HepG2 (cell line): ENCODE results near the gene NCOA3. TPM values are rescaled to one million over a fixed set of nuclear protein-coding genes. Genes with fewer than 3 reads are reported as not detected.

Experiments used
- ARID3A ChIP-seq: IDR thresholded peaks from 2 replicates; pipeline ENCODE4 v1.6.1; 2012; ENCODE audit warnings: low read depth, low read length, improper control_type of control experiment
- CREBL2 ChIP-seq: sonication (generic); formaldehyde crosslinking; IDR thresholded peaks from 2 replicates; pipeline ENCODE4 v1.8.1; 2023; ENCODE audit warnings: missing genetic modification reagents, mild to moderate bottlenecking, borderline replicate concordance
- HES4 ChIP-seq: sonication (generic); formaldehyde crosslinking; IDR thresholded peaks from 2 replicates; pipeline ENCODE4 v1.9.0; 2021; ENCODE audit warnings: mild to moderate bottlenecking, missing genetic modification reagents, borderline replicate concordance
- HIVEP1 ChIP-seq: sonication (generic); formaldehyde crosslinking; IDR thresholded peaks from 2 replicates; pipeline ENCODE4 v1.4.0; 2020; ENCODE audit warnings: mild to moderate bottlenecking, missing genetic modification reagents
- KDM5B ChIP-seq: sonication (generic); formaldehyde crosslinking; IDR thresholded peaks from 2 replicates; pipeline ENCODE4 v1.4.0; 2020; ENCODE audit warnings: missing genetic modification reagents, mild to moderate bottlenecking, borderline replicate concordance
- KLF16 ChIP-seq, 2 experiments: sonication (generic) in 1 of 2; formaldehyde crosslinking in 1 of 2; IDR thresholded peaks; 2 replicates each; pipeline versions ENCODE4 v1.6.1 to v1.8.0; 2016 to 2023; ENCODE audit warnings: missing genetic modification reagents in 2 of 2, missing compliant biosample characterization in 1 of 2
- MTERF4 ChIP-seq: sonication (generic); formaldehyde crosslinking; IDR thresholded peaks from 2 replicates; pipeline ENCODE4 v1.8.0; 2023; ENCODE audit warnings: mild to moderate bottlenecking, missing genetic modification reagents
- MXD3 ChIP-seq: IDR thresholded peaks from 2 replicates; pipeline ENCODE4 v1.6.1; 2016; ENCODE audit warnings: mild to moderate bottlenecking, missing biosample characterization, missing genetic modification reagents
- NFE2 ChIP-seq: sonication (generic); formaldehyde crosslinking; IDR thresholded peaks from 2 replicates; pipeline ENCODE4 v1.4.0; 2020; ENCODE audit warnings: missing genetic modification reagents
- PBX3 ChIP-seq: sonication (generic); formaldehyde crosslinking; IDR thresholded peaks from 2 replicates; pipeline ENCODE4 v1.8.1; 2023; ENCODE audit warnings: missing genetic modification reagents, inconsistent platforms, borderline replicate concordance
- PHF21A ChIP-seq: sonication (generic); formaldehyde crosslinking; IDR thresholded peaks from 2 replicates; pipeline ENCODE4 v1.5.0; 2020; ENCODE audit warnings: mild to moderate bottlenecking, missing genetic modification reagents
- SIN3B ChIP-seq: fragments of 150-350 bp; IDR thresholded peaks from 2 replicates; pipeline ENCODE4 v1.6.1; 2014; ENCODE audit warnings: low read length
- SNAPC5 ChIP-seq: sonication (generic); formaldehyde crosslinking; IDR thresholded peaks from 2 replicates; pipeline ENCODE4 v1.8.1; 2023; ENCODE audit warnings: mild to moderate bottlenecking, missing genetic modification reagents, borderline replicate concordance
- TEAD2 ChIP-seq: sonication (generic); formaldehyde crosslinking; IDR thresholded peaks from 2 replicates; pipeline ENCODE4 v1.9.0; 2021; ENCODE audit warnings: missing genetic modification reagents
- THRA ChIP-seq: sonication (generic); formaldehyde crosslinking; IDR thresholded peaks from 2 replicates; pipeline ENCODE4 v1.4.0; 2020; ENCODE audit warnings: missing genetic modification reagents, borderline replicate concordance
- THYN1 ChIP-seq: sonication (generic); formaldehyde crosslinking; IDR thresholded peaks from 2 replicates; pipeline ENCODE4 v1.8.1; 2023; ENCODE audit warnings: low read depth, mild to moderate bottlenecking, moderate library complexity, missing genetic modification reagents, borderline replicate concordance
- ZFYVE20 ChIP-seq: sonication (generic); formaldehyde crosslinking; IDR thresholded peaks from 2 replicates; pipeline ENCODE4 v1.8.0; 2023; ENCODE audit warnings: low read depth, mild to moderate bottlenecking, moderate library complexity, missing genetic modification reagents, borderline replicate concordance
- ZMYM3 ChIP-seq: sonication (generic); formaldehyde crosslinking; IDR thresholded peaks from 2 replicates; pipeline ENCODE4 v1.5.1; 2020; ENCODE audit warnings: mild to moderate bottlenecking, missing genetic modification reagents
- ZNF180 ChIP-seq: sonication (generic); formaldehyde crosslinking; IDR thresholded peaks from 2 replicates; pipeline ENCODE4 v1.4.0; 2020; ENCODE audit warnings: low read depth, missing genetic modification reagents, borderline replicate concordance
- ZNF296 ChIP-seq: sonication (generic); formaldehyde crosslinking; conservative IDR thresholded peaks from 2 replicates; pipeline ENCODE4 v1.5.0; 2020; ENCODE audit warnings: mild to moderate bottlenecking, missing genetic modification reagents
- ZNF598 ChIP-seq: sonication (generic); formaldehyde crosslinking; IDR thresholded peaks from 2 replicates; pipeline ENCODE4 v1.5.1; 2020; ENCODE audit warnings: mild to moderate bottlenecking, missing genetic modification reagents, borderline replicate concordance
- ZNF724P ChIP-seq: sonication (generic); formaldehyde crosslinking; IDR thresholded peaks from 2 replicates; pipeline ENCODE4 v1.8.0; 2022; ENCODE audit warnings: missing genetic modification reagents, borderline replicate concordance
- ZNF772 ChIP-seq: sonication (generic); formaldehyde crosslinking; IDR thresholded peaks from 2 replicates; pipeline ENCODE4 v1.5.0; 2020; ENCODE audit warnings: mild to moderate bottlenecking, missing genetic modification reagents
- polyA plus RNA-seq, 8 experiments: library from polyadenylated mRNA; depleted of rRNA in 3 of 8; stranded (reverse) in 7 of 8; unstranded in 1 of 8; fragments of >200 nt; fragmentation: Illumina TruSeq in 4 of 8; extraction: Trizol in 4 of 8; gene quantifications; 2 replicates each; pipeline versions ENCODE4 v1.2.1 to v1.2.3, GENCODE V29; 2011 to 2016; ENCODE audit warnings: low read depth in 4 of 8, missing spikeins in 1 of 8, mixed read lengths in 1 of 8; ENCODE audit not compliant: insufficient read depth in 1 of 8
- total RNA-seq, 5 experiments: library from RNA; depleted of rRNA; stranded (reverse); fragments of >200 nt; fragmentation: Illumina TruSeq; extraction: Trizol; gene quantifications; 2 replicates each; pipeline ENCODE4 v1.2.3, GENCODE V29; 2016; ENCODE audit warnings: low read depth in 1 of 5

The NCOA3 gene
- total and polyA plus RNA-seq, 2 of the 13 experiments (the other 11 are each of a cell fraction or from before 2014, with no cell fraction given), result 35.0 to 56.8 TPM

GRCh38 chr20:47493175-47493962, 8.3 kb upstream of the NCOA3 start (continued):
- TF ChIP-seq ZFYVE20 (CRISPR knock-in tag) (no peak), ZNF296 (no peak), ZNF598 (CRISPR knock-in tag) (no peak), NFE2 (no peak), SNAPC5 (no peak), KDM5B (CRISPR knock-in tag) (no peak), THRA (CRISPR knock-in tag) (peak; percentile 75), CREBL2 (CRISPR knock-in tag) (no peak), MTERF4 (CRISPR knock-in tag) (no peak), ZNF724P (CRISPR knock-in tag) (no peak), ZNF180 (no peak), THYN1 (CRISPR knock-in tag) (peak; percentile 65; the same call in 1 of the 2 replicates), HIVEP1 (no peak), HES4 (CRISPR knock-in tag) (no peak), ZMYM3 (no peak), ARID3A (peak; percentile 60; the same call in 1 of the 2 replicates), PHF21A (peak; percentile 79), PBX3 (CRISPR knock-in tag) (no peak), SIN3B (no peak), KLF16 (CRISPR knock-in tag; IDR thresholded peaks at IDR 0.05) (peak in 1 of 2 experiments; percentile 73; a peak in 2 of 4 replicates), ZNF772 (CRISPR knock-in tag) (0 out of 2 replicates have a peak, but pooled peaks have one; percentile 13), TEAD2 (CRISPR knock-in tag) (no peak), MXD3 (CRISPR knock-in tag) (no peak)
